Stimulated activated CD4-positive, alpha-beta T cell treated with anti-CD3 and anti-CD28 coated beads, Interleukin-1b, Interleukin-23, amount 100 ng/mL, for 48 hours (primary cell): ENCODE measurements around the gene LMOD1.
"Not testable (repeated sequence)": the region's sequence is repeated elsewhere in the genome, so short reads cannot be mapped to it uniquely, and the experiment has no call there.

Experiments
- DNase-seq: peaks from one replicate; pipeline ENCODE4 v3.0.0-alpha.2; 2020

The LMOD1 gene

GRCh38 chr1:201890806-201891450 is 55.4 kb downstream of the LMOD1 start:
- DNase-seq = no peak

GRCh38 chr1:201890223-201890622 is 56.1 kb downstream of the LMOD1 start:
- DNase-seq = no peak

GRCh38 chr1:201889090-201889968 is 57.0 kb downstream of the LMOD1 start:
- no peak for DNase-seq

- no peak for DNase-seq
These were observed 57.9 kb downstream of the LMOD1 start, which contains the start of gene SHISA4 for GRCh38 chr1:201888282-201889089. Gene SHISA4, plus strand, starts transcription at chr1:201888898. Its CDS starts 97 bp downstream, at chr1:201888995.

GRCh38 chr1:201887116-201887866 is 59.1 kb downstream of the LMOD1 start:
- DNase-seq = no peak

- no peak for DNase-seq
These were observed 60.1 kb downstream of the LMOD1 start for GRCh38 chr1:201886103-201886885.

- DNase-seq = no peak
These were observed 60.7 kb downstream of the LMOD1 start for GRCh38 chr1:201885531-201886075.

- DNase-seq = no peak
These were observed 61.9 kb downstream of the LMOD1 start for GRCh38 chr1:201884425-201884824.

- no peak for DNase-seq
These were observed 62.6 kb downstream of the LMOD1 start for GRCh38 chr1:201883786-201884185.

GRCh38 chr1:201883266-201883665 is 63.1 kb downstream of the LMOD1 start:
- no peak for DNase-seq

GRCh38 chr1:201882665-201883132 is 63.6 kb downstream of the LMOD1 start:
- no peak for DNase-seq

GRCh38 chr1:201881617-201882016 is 64.7 kb downstream of the LMOD1 start:
- DNase-seq = no peak

- no peak for DNase-seq
These were observed 65.3 kb downstream of the LMOD1 start for GRCh38 chr1:201880928-201881571.

- DNase-seq = no peak
These were observed 68.4 kb downstream of the LMOD1 start for GRCh38 chr1:201877877-201878401.

GRCh38 chr1:201876148-201876818 is 70.1 kb downstream of the LMOD1 start:
- DNase-seq = no peak

- DNase-seq = no peak
These were observed 71.7 kb downstream of the LMOD1 start for GRCh38 chr1:201874672-201875071.

- no peak for DNase-seq
These were observed 76.0 kb downstream of the LMOD1 start for GRCh38 chr1:201870397-201870796.

- DNase-seq = no peak
These were observed 84.9 kb downstream of the LMOD1 start for GRCh38 chr1:201861448-201861847.

GRCh38 chr1:201859424-201859823 is 86.9 kb downstream of the LMOD1 start:
- no peak for DNase-seq

- not testable (repeated sequence) for DNase-seq
These were observed 89.6 kb downstream of the LMOD1 start for GRCh38 chr1:201856722-201857121.
